22Rv1 (cell line): ENCODE data around the gene ANKRD23.

Source experiments
- H3K27ac ChIP-seq: fragments of 450-650 bp; 2 replicates; pipeline ENCODE4 v1.5.1; 2017
- ZFX ChIP-seq: fragments of 450-650 bp; IDR thresholded peaks from 2 replicates; pipeline ENCODE4 v1.6.1; 2017; ENCODE audit warnings: antibody characterized with exemption, borderline replicate concordance
- TF ChIP-seq, protein P1 (sequence below): fragments of 450-650 bp; IDR thresholded peaks from 2 replicates; pipeline ENCODE4 v1.5.1; 2017; ENCODE audit warnings: mild to moderate bottlenecking

The ANKRD23 gene

DNA sequence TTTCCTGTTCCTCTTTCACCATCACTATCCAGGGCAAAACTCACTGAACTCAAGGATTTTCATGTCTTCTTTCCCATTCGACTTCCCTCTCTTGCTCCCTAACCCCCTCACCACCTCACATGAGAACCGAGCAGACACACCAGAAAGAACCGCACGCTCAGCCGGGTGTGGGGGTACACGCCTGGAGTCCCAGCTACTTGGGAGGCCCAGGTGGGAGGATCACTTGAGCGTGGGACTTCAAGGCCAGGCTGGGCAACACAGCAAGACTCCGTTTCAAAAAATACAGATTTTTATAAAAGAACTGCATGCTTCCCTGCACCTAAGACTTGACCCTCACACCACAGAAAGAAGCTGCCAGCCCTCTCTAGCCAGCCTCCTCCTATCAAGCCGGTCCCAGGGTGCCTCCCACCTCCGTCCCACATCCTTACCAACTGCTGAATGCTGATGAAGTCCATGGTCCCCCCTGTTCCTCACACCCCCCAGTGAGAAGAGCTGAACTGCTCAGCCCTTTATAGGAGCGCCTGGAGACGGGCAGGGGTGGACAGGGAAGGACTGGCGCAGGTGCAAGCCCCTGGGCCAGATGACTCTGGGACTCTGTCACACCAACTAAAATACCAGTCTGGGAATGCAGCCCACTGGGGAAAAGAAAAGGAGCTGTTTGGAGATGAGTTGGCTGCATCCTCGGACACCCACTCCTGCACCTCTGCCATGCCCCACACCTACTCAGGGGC, at the start of gene ANKRD23:
ANKRD23 (minus strand) TSS at position 484 of the 731 bp plus-strand sequence; CDS start at position 455, 29 bp downstream.
- H3K27ac ChIP-seq: peak within 1 kb of the TSS; percentile 27; the same call in 1 of the 2 replicates
- TF ChIP-seq ZFX: no peak
- TF ChIP-seq, protein P1, sequence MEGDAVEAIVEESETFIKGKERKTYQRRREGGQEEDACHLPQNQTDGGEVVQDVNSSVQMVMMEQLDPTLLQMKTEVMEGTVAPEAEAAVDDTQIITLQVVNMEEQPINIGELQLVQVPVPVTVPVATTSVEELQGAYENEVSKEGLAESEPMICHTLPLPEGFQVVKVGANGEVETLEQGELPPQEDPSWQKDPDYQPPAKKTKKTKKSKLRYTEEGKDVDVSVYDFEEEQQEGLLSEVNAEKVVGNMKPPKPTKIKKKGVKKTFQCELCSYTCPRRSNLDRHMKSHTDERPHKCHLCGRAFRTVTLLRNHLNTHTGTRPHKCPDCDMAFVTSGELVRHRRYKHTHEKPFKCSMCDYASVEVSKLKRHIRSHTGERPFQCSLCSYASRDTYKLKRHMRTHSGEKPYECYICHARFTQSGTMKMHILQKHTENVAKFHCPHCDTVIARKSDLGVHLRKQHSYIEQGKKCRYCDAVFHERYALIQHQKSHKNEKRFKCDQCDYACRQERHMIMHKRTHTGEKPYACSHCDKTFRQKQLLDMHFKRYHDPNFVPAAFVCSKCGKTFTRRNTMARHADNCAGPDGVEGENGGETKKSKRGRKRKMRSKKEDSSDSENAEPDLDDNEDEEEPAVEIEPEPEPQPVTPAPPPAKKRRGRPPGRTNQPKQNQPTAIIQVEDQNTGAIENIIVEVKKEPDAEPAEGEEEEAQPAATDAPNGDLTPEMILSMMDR: no peak

DNA sequence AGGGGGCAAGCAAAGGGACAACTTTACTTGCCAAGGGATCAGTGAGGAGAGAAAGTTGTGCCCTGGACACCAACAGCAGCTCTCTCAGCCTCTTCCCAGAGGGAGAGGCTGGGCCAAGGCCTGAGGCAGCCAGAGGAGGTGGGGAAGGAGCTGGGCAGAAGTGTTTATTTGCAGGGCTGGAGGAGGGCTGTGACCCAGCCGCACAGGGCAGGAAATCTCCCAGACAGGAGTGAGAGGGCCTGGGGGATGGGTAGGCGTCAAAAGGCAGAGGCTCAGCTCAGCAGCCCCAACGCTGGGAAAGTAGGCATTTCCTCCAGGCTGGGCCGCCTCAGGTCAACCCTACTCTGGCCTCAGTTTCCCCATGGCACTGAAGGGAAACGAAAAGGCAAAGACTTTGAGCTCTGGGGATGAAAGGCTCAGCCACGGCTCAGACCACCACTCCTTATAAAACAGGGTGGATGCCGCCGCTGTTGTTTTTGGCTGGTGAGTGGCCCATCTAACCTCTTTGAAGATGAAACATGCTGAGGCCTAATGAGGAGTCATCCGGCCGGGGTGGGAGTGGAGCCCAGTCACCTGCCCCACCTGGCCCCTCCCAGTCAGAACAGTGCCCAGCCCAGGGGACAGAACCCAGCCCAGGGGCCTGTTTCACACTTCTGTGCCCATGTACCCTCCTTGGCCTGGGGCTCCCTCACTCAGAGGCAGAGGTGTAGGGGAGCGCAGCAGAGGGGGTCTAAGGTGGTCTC, 47.9 kb upstream of the ANKRD23 start:
- TF ChIP-seq ZFX: no peak
- TF ChIP-seq, protein P1: no peak
- H3K27ac ChIP-seq: peak overlapping the region; percentile 23; the same call in 1 of the 2 replicates

DNA sequence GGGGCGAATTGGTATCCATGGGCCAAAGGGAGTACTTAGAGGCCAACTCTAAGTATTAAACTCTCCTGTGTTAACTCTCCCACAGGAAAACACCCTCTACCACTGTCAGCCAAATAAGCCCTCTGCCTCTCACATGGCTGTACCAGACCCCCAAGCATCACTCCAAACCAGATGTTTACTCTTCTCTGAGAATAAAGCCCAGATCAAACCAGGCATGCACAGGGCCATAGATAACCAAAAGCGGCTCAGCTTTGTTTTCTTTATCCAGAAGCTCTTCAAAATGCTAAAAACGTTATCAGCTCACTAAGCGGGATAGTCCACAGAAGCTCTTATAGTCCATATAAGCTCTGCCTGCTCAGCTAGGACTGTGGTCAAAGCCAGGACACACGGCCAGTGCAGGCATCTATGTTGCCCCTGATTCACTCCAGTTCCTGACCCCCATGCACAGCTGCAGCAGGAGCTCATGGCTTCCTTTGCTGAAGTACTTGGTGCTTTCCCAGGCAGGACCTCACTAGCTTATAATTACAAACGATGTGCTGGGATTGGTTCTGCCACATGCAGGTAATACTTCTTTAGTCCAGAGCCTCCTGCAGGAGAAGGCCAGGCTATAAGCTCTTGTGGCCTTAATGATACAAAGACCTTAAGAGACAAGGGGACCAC, 47.0 kb upstream of the ANKRD23 start:
- H3K27ac ChIP-seq: peak overlapping the region; percentile 23; the same call in 1 of the 2 replicates
- TF ChIP-seq, protein P1: no peak
- no peak for TF ChIP-seq ZFX

DNA sequence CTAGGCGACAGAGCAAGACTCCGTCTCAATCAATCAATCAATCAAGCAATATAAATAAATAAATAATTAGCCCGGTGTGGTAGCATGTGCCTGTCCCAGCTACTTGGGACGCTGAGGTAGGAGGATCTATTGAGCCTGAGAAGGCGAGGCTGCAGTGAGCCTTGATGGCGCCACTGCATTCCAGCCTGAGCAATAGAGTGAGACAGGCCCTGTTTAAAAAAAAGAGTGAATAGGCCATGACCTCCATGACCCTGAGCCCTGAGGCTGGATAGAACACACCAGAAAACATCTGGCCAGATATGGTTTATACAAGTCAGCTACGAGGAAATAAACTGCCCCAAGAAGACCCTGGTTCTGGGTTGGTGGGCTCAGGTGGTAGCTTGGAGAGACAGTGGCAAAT, 46.4 kb upstream of the ANKRD23 start:
- TF ChIP-seq, protein P1: no peak
- no peak for TF ChIP-seq ZFX
- 0 out of 2 replicates have a peak overlapping the region, but pooled peaks have one; percentile 23 for H3K27ac ChIP-seq

- H3K27ac ChIP-seq: peak overlapping the region; percentile 94; the same call in 1 of the 2 replicates
Observed at GRCh38 chr2:96889502-96889901, 45.7 kb upstream of the ANKRD23 start.

DNA sequence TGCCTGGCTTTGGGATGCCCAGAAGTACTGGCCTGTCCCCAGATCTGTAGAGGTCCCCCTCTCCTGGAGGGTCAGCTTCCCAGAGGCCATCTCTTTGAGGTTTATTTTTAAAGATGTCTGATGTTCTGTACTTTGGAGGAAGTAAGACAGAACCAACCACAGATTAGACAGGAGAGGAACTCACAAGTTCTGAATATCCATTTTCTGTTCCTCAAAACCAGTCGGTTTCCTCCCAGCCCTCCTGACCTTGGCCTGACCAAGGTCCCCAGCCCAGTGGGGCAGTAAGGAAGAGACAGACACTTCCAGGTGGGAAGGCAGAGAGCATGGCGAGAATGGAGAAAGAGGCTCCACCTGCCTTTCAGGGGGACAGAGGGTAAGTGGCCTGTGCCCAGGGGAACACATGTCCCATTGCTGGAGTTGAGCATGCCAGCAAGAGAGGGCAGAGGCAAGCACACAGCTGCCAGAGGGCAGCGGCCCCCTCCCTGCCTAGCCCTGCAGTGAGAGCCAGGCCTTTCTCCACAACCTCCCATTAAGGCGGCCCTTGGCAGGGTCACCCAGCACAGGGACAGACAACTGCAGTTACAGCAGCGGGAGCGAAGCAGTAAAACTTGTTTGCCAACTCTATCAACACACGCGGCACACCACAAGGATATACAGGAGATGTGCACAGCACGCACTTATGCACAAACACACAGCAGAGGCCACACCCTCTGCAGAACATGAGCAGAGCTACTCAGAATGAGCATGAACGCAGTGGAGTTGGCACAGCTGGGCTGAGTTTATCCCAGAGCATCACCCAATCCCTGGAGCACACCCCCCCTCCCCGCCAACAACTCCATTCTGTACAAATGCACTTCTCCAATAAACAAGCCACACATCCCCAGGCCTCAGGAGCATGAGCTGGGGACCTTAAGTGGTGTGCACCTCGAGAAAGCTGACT, 44.5 kb upstream of the ANKRD23 start:
- peak overlapping the region; percentile 94 for H3K27ac ChIP-seq
- TF ChIP-seq, protein P1: no peak
- TF ChIP-seq ZFX: no peak

- TF ChIP-seq, protein P1: no peak
- TF ChIP-seq ZFX: no peak
- H3K27ac ChIP-seq: peak overlapping the region; percentile 94
Observed at GRCh38 chr2:96887493-96888012, 43.7 kb upstream of the ANKRD23 start.
